GM18526 (cell line): ENCODE results near the gene SPEM1.
A peak's percentile ranks its signal among the peaks of the same experiment; 100 is the strongest.

ENCODE experiments used
- POLR2A ChIP-seq: IDR thresholded peaks from 3 replicates; pipeline ENCODE4 v1.6.1; 2011; ENCODE audit not compliant: insufficient read length; ENCODE audit errors: extremely low read depth

Gene SPEM1

GRCh38 chr17:7425756-7426155, 5.6 kb downstream of the SPEM1 start:
- no peak for TF ChIP-seq POLR2A

GRCh38 chr17:7426203-7426863, 6.2 kb downstream of the SPEM1 start:
- no peak for TF ChIP-seq POLR2A

- no peak for TF ChIP-seq POLR2A
Observed at GRCh38 chr17:7426896-7427489, 6.9 kb downstream of the SPEM1 start.

GRCh38 chr17:7427549-7427948, 7.4 kb downstream of the SPEM1 start:
- no peak for TF ChIP-seq POLR2A

GRCh38 chr17:7428557-7428956, 8.4 kb downstream of the SPEM1 start, which contains the start of gene SPEM3:
Gene SPEM3 (plus strand): TSS chr17:7428857. CDS start chr17:7428903, 46 bp downstream.
- no peak for TF ChIP-seq POLR2A

DNA sequence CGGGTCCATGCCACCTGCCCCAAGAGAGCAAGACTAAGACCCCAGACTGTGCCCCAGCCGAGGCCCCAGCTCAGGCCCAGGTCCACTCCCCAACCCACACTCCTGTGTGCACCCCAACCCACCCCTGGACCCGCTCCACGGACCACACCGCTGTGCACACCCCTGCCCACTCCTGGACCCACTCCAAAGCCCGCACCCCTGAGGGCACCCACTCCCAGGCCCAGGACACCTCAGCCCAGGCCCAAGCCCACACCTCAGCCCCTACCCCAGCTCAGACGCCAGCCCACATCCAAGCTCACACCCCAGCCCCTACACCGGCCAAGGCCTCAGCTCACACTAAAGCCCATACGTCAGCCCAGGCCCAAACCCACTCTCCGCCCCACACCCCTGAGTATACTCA, 9.6 kb downstream of the SPEM1 start:
- TF ChIP-seq POLR2A = no peak

GRCh38 chr17:7431231-7431630, 11.1 kb downstream of the SPEM1 start:
- TF ChIP-seq POLR2A = no peak

DNA sequence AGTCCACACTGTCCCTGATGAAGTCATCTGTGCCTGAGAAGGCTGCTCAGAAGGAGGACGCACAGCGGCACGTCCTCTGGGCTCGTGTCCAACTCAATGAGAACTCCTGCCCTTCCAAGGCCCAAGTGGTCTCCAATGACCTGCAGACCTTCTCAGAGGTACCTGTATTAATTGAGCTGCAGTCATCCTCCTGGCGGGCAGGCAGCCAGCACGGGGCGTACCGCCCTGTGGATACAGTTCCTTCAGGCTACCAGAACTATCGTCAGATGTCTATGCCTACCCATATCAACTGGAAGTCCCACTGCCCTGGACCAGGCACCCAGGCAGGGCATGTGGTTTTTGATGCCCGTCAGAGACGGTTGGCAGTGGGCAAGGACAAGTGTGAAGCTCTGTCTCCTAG, 12.2 kb downstream of the SPEM1 start:
- TF ChIP-seq POLR2A = no peak

- TF ChIP-seq POLR2A = peak; percentile 37
Observed at GRCh38 chr17:7435676-7436555, 15.8 kb downstream of the SPEM1 start.

DNA sequence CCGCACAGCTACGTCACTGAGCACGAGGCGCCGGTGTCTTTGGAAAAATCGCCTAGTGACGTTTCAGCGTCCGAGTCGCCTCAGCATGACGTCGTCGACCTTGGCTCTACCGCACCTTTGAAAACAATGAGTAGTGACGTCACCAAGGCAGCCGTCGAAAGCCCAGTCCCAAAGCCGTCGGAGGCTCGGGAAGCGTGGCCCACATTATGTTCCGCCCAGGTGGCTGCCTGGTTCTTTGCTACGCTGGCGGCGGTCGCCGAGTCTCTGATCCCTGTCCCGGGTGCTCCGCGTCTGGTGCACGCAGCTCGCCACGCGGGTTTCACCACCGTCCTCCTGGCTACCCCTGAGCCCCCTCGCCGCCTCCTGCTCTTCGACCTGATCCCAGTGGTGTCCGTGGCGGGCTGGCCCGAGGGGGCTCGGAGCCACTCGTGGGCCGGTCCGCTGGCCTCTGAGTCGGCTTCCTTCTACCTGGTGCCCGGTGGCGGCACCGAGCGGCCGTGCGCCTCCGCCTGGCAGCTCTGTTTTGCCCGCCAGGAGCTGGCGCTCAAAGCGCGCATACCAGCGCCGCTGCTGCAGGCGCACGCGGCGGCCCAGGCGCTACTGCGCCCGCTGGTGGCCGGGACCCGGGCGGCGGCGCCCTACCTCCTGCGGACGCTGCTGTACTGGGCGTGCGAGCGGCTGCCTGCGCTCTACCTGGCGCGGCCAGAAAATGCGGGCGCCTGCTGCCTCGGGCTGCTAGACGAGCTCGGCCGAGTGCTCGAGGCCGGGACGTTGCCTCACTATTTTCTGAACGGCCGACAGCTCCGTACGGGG, 16.6 kb downstream of the SPEM1 start:
- peak; percentile 20 for TF ChIP-seq POLR2A

DNA sequence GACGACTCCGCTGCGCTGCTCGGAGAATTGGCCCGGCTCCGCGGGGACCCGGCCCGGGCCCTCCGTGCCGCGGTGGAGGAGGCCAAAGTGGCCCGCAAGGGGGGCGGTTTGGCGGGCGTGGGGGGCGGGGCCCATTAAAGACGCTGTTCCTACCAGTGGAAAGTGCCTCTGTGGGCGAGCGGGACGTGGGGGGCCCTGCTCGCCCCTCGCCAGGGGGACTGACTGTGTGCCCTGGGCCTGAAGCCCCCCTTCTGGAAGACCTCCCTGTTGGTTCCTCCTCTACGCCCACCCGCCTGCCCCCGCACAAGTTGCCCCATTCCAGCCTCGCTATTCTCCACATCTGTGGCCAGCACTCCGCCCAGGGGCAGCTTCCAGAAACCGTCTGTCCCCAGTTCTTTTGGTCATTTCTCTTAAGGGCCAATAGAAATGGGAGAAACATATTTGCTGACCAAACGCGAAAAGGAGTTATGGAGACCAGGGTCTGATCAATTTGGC, 17.3 kb downstream of the SPEM1 start:
- no peak for TF ChIP-seq POLR2A

DNA sequence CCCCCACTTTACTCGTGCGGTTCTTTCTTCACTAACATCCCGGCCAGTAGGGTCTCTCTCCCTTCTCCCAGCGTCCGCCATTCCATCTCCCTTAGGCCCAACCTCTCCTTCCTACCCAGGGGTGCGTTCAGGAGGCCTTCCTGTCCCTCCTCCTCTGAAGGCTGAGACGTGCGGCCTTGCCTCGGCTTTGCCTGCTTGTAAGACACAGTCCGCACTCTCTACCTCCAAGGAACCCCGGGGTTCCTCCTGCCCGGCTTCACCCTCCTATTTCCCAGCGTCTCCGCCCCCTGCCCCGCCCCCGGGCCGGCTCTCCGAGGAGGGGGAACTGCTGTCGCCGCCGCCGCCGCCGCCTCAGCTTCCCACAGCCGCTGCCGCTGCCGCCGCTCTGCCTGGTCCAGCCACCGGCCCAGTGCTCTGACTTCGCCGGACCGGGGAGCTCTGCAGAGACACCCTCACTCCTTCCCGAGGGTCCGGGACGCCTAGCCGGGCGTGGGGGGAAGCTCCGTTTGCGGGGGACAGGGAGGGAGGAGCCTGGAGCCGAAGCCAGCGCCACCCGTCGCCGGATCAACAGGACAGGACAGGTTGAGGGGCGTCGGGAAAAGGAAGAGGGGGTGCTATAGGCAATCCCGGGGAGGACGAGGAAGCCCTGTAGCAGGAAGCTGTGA, 18.0 kb downstream of the SPEM1 start:
- no peak for TF ChIP-seq POLR2A

DNA sequence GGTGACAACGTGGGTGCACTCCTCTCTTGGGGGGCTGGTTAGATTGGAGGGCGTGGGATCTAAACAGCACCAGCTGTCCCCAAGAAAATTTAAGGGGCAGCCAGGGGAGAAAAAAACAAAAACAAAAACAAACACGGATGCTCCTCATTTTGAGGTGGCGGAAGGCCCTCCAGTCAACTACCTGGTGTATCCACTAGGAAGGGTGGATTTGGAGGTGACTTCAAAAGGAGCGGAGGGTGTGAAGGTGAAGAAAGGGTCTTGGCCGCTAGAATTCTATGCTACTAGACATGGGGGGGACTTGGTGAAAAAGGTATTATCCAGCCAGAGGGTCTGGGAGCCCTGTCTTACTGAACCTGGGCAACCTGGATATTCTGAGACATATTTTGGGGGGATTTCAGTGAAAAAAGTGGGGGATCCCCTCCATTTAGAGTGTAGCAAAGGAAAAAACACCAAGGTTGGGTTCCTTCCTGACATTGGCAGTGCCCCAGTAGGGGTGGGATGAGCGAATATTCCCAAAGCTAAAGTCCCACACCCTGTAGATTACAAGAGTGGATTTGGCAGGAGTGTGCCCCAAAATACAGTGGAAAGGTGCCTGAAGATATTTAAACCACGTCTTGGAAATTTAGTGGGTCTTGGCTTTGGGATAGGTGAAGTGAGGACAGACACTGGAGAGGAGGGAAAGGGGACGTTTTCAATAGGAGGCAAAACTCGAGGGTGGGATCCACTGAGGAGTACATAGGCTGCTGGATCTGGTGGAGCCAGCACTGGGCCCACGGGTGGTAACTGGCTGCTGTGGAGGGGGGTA, 18.7 kb downstream of the SPEM1 start:
- TF ChIP-seq POLR2A = no peak
